Left lobe of liver (tissue), 2 donors: ENCODE data around the gene CCT7. TPM values are rescaled to one million over a fixed set of nuclear protein-coding genes. Genes with fewer than 3 reads are reported as not detected.

Experiments used
- ATAC-seq: fragments of 200-7000 bp; cut with Tn5 transposase; one replicate; pipeline ENCODE4 v1.9.1; 2020; ENCODE audit warnings: mild to moderate bottlenecking, moderate library complexity
- DNase-seq: peaks from one replicate; pipeline ENCODE4 v3.0.0-alpha.2; 2020; ENCODE audit warnings: low spot score
- total RNA-seq: library from RNA; stranded (reverse); gene quantifications from one replicate; pipeline ENCODE4 v1.2.1, GENCODE V29; 2021
- donor health status: DM: no; HTN: no; CAD: no; lungs with moderate emphysema.
- donor health status: DM: no; HTN: yes; CAD: no.

CCT7 gene
- total RNA-seq, 1 donor from 2014 or later: 93.7 TPM

- no peak for ATAC-seq
- no peak for DNase-seq
These were observed 32.2 kb downstream of the CCT7 start for GRCh38 chr2:73266061-73266901.

- DNase-seq (no peak), ATAC-seq (no peak)
These were observed 32.9 kb downstream of the CCT7 start for GRCh38 chr2:73267008-73267407.

GRCh38 chr2:73268366-73268829 lies 34.3 kb downstream of the CCT7 start:
- DNase-seq: no peak
- ATAC-seq: no peak

- DNase-seq (no peak), ATAC-seq (peak; percentile 58)
These were observed 35.0 kb downstream of the CCT7 start for GRCh38 chr2:73268830-73269685.

- ATAC-seq: no peak
- DNase-seq: no peak
These were observed 35.8 kb downstream of the CCT7 start for GRCh38 chr2:73269686-73270465.

GRCh38 chr2:73272270-73272669 lies 38.2 kb downstream of the CCT7 start:
- ATAC-seq (no peak), DNase-seq (no peak)

- no peak for ATAC-seq
These were observed 45.7 kb downstream of the CCT7 start for GRCh38 chr2:73279852-73280251.

GRCh38 chr2:73281244-73281643 lies 47.1 kb downstream of the CCT7 start:
- DNase-seq: no peak
- no peak for ATAC-seq

More at GRCh38 chr2:73279852-73280251, 45.7 kb downstream of the CCT7 start:
- no peak for DNase-seq

GRCh38 chr2:73282924-73283544 lies 48.9 kb downstream of the CCT7 start:
- ATAC-seq (no peak), DNase-seq (no peak)

GRCh38 chr2:73283545-73284295 lies 49.6 kb downstream of the CCT7 start:
- ATAC-seq (peak; percentile 15), DNase-seq (no peak)

GRCh38 chr2:73284296-73285158 lies 50.4 kb downstream of the CCT7 start, which contains the start of gene FBXO41:
TSS of gene FBXO41 (minus strand) at chr2:73284478. CDS start at chr2:73269630, 14,848 bp downstream.
- DNase-seq (no peak), ATAC-seq (peak; percentile 80)

GRCh38 chr2:73285159-73285739 lies 51.1 kb downstream of the CCT7 start:
- DNase-seq (no peak), ATAC-seq (peak; percentile 33)

GRCh38 chr2:73286134-73286655 lies 52.1 kb downstream of the CCT7 start:
- DNase-seq (no peak), ATAC-seq (no peak)

GRCh38 chr2:73289304-73289703 lies 55.2 kb downstream of the CCT7 start:
- ATAC-seq (no peak), DNase-seq (no peak)

- ATAC-seq (peak; percentile 71), DNase-seq (no peak)
These were observed 56.1 kb downstream of the CCT7 start for GRCh38 chr2:73290049-73290839.

- DNase-seq (no peak), ATAC-seq (peak; percentile 74)
These were observed 57.0 kb downstream of the CCT7 start for GRCh38 chr2:73291093-73291460.
